ENCODE data around the gene EIF4B.

The EIF4B gene

GRCh38 chr12:53071591-53072551 is 65.6 kb downstream of the EIF4B start:
- TF ChIP-seq CSDC2 (CRISPR knock-in tag; IDR thresholded peaks at IDR 0.05) = 0 out of 2 replicates have a peak, but pooled peaks have one; percentile 31
- no peak for TF ChIP-seq TOX (CRISPR knock-in tag; IDR thresholded peaks at IDR 0.05; ENCODE audit: borderline replicate concordance)
- TF ChIP-seq ZNF8 (CRISPR knock-in tag; IDR thresholded peaks at IDR 0.05) = no peak
- TF ChIP-seq SNAI2 (CRISPR knock-in tag; IDR thresholded peaks at IDR 0.05) = peak; percentile 59; the same call in 1 of the 2 replicates
- no peak for TF ChIP-seq TCF4 (CRISPR knock-in tag; IDR thresholded peaks at IDR 0.05; ENCODE audit: borderline replicate concordance)
- peak; percentile 15; the same call in 1 of the 2 replicates for TF ChIP-seq ISL1 (CRISPR knock-in tag; IDR thresholded peaks at IDR 0.05)
- TF ChIP-seq PATZ1 (CRISPR knock-in tag; IDR thresholded peaks at IDR 0.05; ENCODE audit: borderline replicate concordance) = no peak
- 0 out of 2 replicates have a peak, but pooled peaks have one; percentile 40 for TF ChIP-seq TSHZ2 (CRISPR knock-in tag; IDR thresholded peaks at IDR 0.05)
- TF ChIP-seq ZFP3 (CRISPR knock-in tag; IDR thresholded peaks at IDR 0.05) = peak; percentile 37; the same call in 1 of the 2 replicates
- no peak for TF ChIP-seq ARNTL (CRISPR knock-in tag; IDR thresholded peaks at IDR 0.05; ENCODE audit: borderline replicate concordance, low read depth)
- peak; percentile 62 for ATAC-seq

- TF ChIP-seq ZNF70 (CRISPR knock-in tag; IDR thresholded peaks at IDR 0.05) (no peak), TCF4 (CRISPR knock-in tag; IDR thresholded peaks at IDR 0.05; ENCODE audit: borderline replicate concordance) (no peak), ARNTL (CRISPR knock-in tag; IDR thresholded peaks at IDR 0.05; ENCODE audit: borderline replicate concordance, low read depth) (no peak)
- ATAC-seq = no peak
Measured at GRCh38 chr12:53073881-53074280, 67.6 kb downstream of the EIF4B start.

DNA sequence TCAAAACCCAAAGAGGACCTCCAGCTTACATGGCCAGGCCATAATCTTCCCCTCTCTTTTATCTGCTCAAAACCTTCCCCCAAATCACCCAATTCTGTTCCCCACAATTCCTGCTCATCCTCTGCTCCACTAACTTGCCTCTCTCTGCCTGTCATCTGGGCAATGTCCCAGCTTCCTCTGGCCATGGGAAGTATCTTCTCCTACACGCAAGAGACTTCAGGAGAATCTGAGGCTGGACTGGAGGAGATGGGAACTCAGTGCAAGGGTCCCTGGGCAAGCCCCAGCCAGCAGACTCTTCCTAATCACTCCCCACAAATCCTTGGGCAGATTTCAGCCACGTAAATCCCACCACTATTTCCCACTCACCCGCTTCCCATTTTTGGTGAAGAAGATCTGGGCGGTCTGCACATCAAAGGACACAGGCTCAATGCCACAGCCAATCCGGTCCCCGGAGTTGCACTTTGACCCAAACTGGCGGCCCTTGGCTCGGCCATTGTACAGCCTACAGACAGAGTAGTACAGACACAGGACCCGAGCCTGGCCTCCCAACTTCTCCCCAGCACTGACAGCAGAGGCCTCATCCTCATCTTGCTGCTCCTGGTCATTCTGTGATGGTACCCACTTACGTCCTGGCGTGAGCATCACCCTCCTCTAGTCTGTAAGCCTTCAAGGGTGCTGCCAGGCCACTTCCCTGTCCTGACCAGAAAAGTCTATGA is 68.2 kb downstream of the EIF4B start:
- ATAC-seq = no peak

More for the DNA sequence above, 68.2 kb downstream of the EIF4B start:
- no peak for TF ChIP-seq OSR1 (CRISPR knock-in tag; IDR thresholded peaks at IDR 0.05)
- no peak for TF ChIP-seq PATZ1 (CRISPR knock-in tag; IDR thresholded peaks at IDR 0.05; ENCODE audit: borderline replicate concordance)
- TF ChIP-seq BACH2 (CRISPR knock-in tag; IDR thresholded peaks at IDR 0.05; ENCODE audit: borderline replicate concordance) = no peak
- no peak for TF ChIP-seq ZNF70 (CRISPR knock-in tag; IDR thresholded peaks at IDR 0.05)
- TF ChIP-seq, protein P1, sequence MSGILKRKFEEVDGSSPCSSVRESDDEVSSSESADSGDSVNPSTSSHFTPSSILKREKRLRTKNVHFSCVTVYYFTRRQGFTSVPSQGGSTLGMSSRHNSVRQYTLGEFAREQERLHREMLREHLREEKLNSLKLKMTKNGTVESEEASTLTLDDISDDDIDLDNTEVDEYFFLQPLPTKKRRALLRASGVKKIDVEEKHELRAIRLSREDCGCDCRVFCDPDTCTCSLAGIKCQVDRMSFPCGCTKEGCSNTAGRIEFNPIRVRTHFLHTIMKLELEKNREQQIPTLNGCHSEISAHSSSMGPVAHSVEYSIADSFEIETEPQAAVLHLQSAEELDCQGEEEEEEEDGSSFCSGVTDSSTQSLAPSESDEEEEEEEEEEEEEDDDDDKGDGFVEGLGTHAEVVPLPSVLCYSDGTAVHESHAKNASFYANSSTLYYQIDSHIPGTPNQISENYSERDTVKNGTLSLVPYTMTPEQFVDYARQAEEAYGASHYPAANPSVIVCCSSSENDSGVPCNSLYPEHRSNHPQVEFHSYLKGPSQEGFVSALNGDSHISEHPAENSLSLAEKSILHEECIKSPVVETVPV (CRISPR knock-in tag; IDR thresholded peaks at IDR 0.05) = no peak
- TF ChIP-seq ESRRG (CRISPR knock-in tag; IDR thresholded peaks at IDR 0.05) = no peak
- no peak for TF ChIP-seq ZNF8 (CRISPR knock-in tag; IDR thresholded peaks at IDR 0.05)
- TF ChIP-seq RARB (CRISPR knock-in tag; IDR thresholded peaks at IDR 0.05) = no peak
- no peak for TF ChIP-seq SNAI2 (CRISPR knock-in tag; IDR thresholded peaks at IDR 0.05)
- no peak for TF ChIP-seq CSDC2 (CRISPR knock-in tag; IDR thresholded peaks at IDR 0.05)
- TF ChIP-seq ZFP3 (CRISPR knock-in tag; IDR thresholded peaks at IDR 0.05) = no peak
- TF ChIP-seq ZC3H10 (CRISPR knock-in tag; IDR thresholded peaks at IDR 0.05) = no peak
- no peak for TF ChIP-seq ARNTL (CRISPR knock-in tag; IDR thresholded peaks at IDR 0.05; ENCODE audit: borderline replicate concordance, low read depth)
- no peak for TF ChIP-seq GLIS3 (CRISPR knock-in tag; IDR thresholded peaks at IDR 0.05)
- TF ChIP-seq ISL1 (CRISPR knock-in tag; IDR thresholded peaks at IDR 0.05) = no peak
- no peak for TF ChIP-seq TOX (CRISPR knock-in tag; IDR thresholded peaks at IDR 0.05; ENCODE audit: borderline replicate concordance)
- no peak for TF ChIP-seq TCF4 (CRISPR knock-in tag; IDR thresholded peaks at IDR 0.05; ENCODE audit: borderline replicate concordance)
- TF ChIP-seq ZFP30 (CRISPR knock-in tag; IDR thresholded peaks at IDR 0.05) = no peak

All from SK-N-SH treated with all-trans-retinoic acid at 6 μM for 48 hours (cell line).